Left lung (tissue), 10 donors: Measurements from ENCODE around the gene RBM15B. TPM values are rescaled to one million over a fixed set of nuclear protein-coding genes. Genes with fewer than 3 reads are reported as not detected.

Source experiments
- ATAC-seq: fragments of 200-7000 bp; cut with Tn5 transposase; one replicate; pipeline ENCODE4 v1.9.1; 2020; ENCODE audit warnings: moderate library complexity
- DNase-seq, 4 donors: peaks; one replicate each; pipeline ENCODE4 v3.0.0-alpha.2; 2013 to 2020
- H3K27ac ChIP-seq, 2 donors: fragments of 200-600 bp; sonication (generic) in 1 of 2; one replicate each; pipeline versions ENCODE4 v1.5.0 to v1.8.0; 2020 to 2021
- H3K27me3 ChIP-seq, 2 donors: fragments of 200-600 bp; sonication (generic) in 1 of 2; one replicate each; pipeline versions ENCODE4 v1.5.0 to v1.8.0; 2020 to 2021
- H3K36me3 ChIP-seq, 2 donors: fragments of 200-600 bp; sonication (generic) in 1 of 2; one replicate each; pipeline versions ENCODE4 v1.5.0 to v1.8.0; 2020 to 2021
- H3K4me1 ChIP-seq, 2 donors: fragments of 200-600 bp; one replicate each; pipeline ENCODE4 v1.8.0; 2021
- H3K4me3 ChIP-seq, 2 donors: fragments of 200-600 bp; sonication (generic) in 1 of 2; one replicate each; pipeline versions ENCODE4 v1.5.0 to v1.8.0; 2020 to 2021; ENCODE audit warnings: mild to moderate bottlenecking in 1 of 2
- H3K9me3 ChIP-seq, 2 donors: fragments of 200-600 bp; sonication (generic) in 1 of 2; one replicate each; pipeline versions ENCODE4 v1.5.0 to v1.8.0; 2020 to 2021
- CTCF ChIP-seq, 2 donors: fragments of 200-600 bp; sonication (generic) in 1 of 2; IDR thresholded peaks; one replicate each; pipeline versions ENCODE4 v1.5.0 to v1.8.0; 2021; ENCODE audit warnings: antibody characterized with exemption in 2 of 2
- intact Hi-C, 2 donors: fragments of 100-400 bp; cut with DNase I; formaldehyde crosslinking; loops; one replicate each; pipeline versions ENCODE4 v1.11.2 to v1.14.2; 2022
- polyA plus RNA-seq, 6 donors: library from polyadenylated mRNA; unstranded; fragments of 120-200 nt; gene quantifications; one replicate each; pipeline ENCODE4 v1.2.1, GENCODE V29; 2013; ENCODE audit not compliant: insufficient read length in 6 of 6
- total RNA-seq, 2 donors: library from RNA; stranded (reverse); fragmentation: NEBNext Ultra II Directional; extraction: Animal tissue kit (Norgen Biotek cat#: 25700); gene quantifications; one replicate each; pipeline ENCODE4 v1.2.1, GENCODE V29; 2021
- donor health status: DM: no; HTN: yes; CAD: no.
- donor health status: DM: no; HTN: no; CAD: no.

The RBM15B gene
- total and polyA plus RNA-seq, 8 donors = 25.2 to 44.8 (median 35.7) TPM

- Histone ChIP-seq H3K4me3 (no peak overlapping the region), H3K27ac (no peak overlapping the region), H3K9me3 (no peaks in the 10 kb centered on the region), H3K36me3 (no peaks in the 10 kb centered on the region), H3K4me1 (peaks cover 7 to 14% of the 10 kb centered on the region in 2 donors), H3K27me3 (no peaks in the 10 kb centered on the region)
- no peak for TF ChIP-seq CTCF (IDR thresholded peaks at IDR 0.05)
- ATAC-seq (no peak), DNase-seq (peak in 1 of 4 donors; percentile 72)
- intact Hi-C loops = no loop called here
These were observed 9.8 kb upstream of the RBM15B start for GRCh38 chr3:51381333-51381705.

GRCh38 chr3:51382076-51382745, 8.9 kb upstream of the RBM15B start:
- Histone ChIP-seq H3K27ac (no peak overlapping the region), H3K9me3 (no peaks in the 10 kb centered on the region), H3K4me1 (peaks cover 16 to 23% of the 10 kb centered on the region in 2 donors), H3K36me3 (peaks cover 0 to 6% of the 10 kb centered on the region in 2 donors), H3K27me3 (no peaks in the 10 kb centered on the region), H3K4me3 (no peak overlapping the region)
- ATAC-seq (no peak), DNase-seq (no peak)
- no peak for TF ChIP-seq CTCF (IDR thresholded peaks at IDR 0.05)
- intact Hi-C loops = no loop called here

- Histone ChIP-seq H3K4me3 (peak overlapping the region in 1 of 2 donors; percentile 89), H3K4me1 (peaks cover 24 to 31% of the 10 kb centered on the region in 2 donors), H3K27me3 (no peaks in the 10 kb centered on the region), H3K9me3 (no peaks in the 10 kb centered on the region), H3K27ac (no peak overlapping the region), H3K36me3 (peaks cover 0 to 15% of the 10 kb centered on the region in 2 donors)
- intact Hi-C loops = no loop called here
- no peak for TF ChIP-seq CTCF (IDR thresholded peaks at IDR 0.05)
- DNase-seq (no peak), ATAC-seq (no peak)
These were observed 8.0 kb upstream of the RBM15B start for GRCh38 chr3:51382947-51383578.

- peak; percentile 32 for ATAC-seq
- Histone ChIP-seq H3K36me3 (peaks cover 0 to 26% of the 10 kb centered on the region in 2 donors), H3K27me3 (no peaks in the 10 kb centered on the region), H3K4me3 (peak overlapping the region; percentile 64 to 89), H3K27ac (peak overlapping the region; percentile 90 to 95), H3K4me1 (peaks cover 27 to 43% of the 10 kb centered on the region in 2 donors), H3K9me3 (no peaks in the 10 kb centered on the region)
- DNase-seq = peak in 2 of 4 donors; percentile 21 to 53
- TF ChIP-seq CTCF (IDR thresholded peaks at IDR 0.05) = no peak
- intact Hi-C loops = no loop called here
These were observed 6.9 kb upstream of the RBM15B start for GRCh38 chr3:51384055-51384725.
